GM15510 (cell line): ENCODE measurements around the gene SLC25A25.

Experiments
- POLR2A ChIP-seq: IDR thresholded peaks from 3 replicates; pipeline ENCODE4 v1.6.1; 2011; ENCODE audit warnings: borderline replicate concordance; ENCODE audit not compliant: insufficient read length; ENCODE audit errors: extremely low read depth

SLC25A25 gene

DNA sequence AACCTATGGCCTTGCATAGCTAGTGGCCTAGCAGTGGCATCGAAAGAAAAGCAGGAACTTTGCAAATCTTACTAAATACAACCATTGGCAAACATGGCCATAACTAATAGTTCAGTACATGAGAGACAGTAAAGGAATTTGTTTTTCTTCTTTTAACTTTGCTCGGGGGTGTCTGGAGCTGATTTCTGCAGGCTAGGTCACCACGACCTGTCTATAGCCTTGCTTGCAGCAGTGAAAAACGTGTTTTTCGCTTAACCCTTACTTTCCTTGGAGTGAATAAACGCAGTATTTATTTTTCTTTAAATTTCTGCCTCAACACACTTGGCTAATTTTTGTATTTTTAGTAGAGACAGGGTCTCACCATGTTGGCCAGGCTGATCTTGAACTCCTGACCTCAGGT lies 20.8 kb upstream of the SLC25A25 start:
- TF ChIP-seq POLR2A = no peak

DNA sequence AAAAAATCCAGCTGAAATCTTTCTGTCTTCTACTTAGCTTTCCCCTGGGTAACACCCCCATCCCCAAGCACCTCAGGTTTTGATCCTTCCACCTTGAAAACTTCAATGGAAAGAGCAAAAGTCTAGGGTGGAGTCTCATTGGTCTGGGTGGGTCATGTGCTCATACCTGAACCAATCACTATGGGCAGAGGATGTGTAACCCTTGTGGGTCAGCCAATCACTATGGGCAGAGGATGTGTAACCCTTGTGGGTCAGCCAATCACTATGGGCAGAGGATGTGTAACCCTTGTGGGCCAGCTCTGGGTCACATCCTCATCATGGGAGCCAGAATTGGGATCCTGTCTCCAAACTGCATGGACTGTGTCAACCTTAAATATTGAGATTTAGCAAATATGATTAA lies 19.4 kb upstream of the SLC25A25 start:
- TF ChIP-seq POLR2A = no peak

DNA sequence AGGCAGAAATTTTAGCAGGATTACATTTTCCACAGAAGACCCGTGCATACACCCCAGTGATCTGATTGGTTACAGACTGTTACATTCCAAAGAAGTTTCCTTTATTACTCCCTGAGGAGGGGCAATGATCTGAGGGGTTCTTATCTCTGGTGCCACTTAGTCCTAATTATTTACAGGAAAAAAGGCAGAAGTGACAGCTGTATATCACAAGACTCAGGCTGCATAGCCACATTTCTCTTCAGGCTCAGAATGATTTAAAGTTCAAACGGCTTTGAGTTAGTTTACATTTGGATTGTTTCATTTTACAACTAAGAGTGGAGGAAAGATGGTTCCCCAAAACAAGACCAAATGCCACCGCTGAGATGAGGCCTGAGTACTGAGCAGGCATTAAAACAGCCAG lies 18.2 kb upstream of the SLC25A25 start:
- no peak for TF ChIP-seq POLR2A

DNA sequence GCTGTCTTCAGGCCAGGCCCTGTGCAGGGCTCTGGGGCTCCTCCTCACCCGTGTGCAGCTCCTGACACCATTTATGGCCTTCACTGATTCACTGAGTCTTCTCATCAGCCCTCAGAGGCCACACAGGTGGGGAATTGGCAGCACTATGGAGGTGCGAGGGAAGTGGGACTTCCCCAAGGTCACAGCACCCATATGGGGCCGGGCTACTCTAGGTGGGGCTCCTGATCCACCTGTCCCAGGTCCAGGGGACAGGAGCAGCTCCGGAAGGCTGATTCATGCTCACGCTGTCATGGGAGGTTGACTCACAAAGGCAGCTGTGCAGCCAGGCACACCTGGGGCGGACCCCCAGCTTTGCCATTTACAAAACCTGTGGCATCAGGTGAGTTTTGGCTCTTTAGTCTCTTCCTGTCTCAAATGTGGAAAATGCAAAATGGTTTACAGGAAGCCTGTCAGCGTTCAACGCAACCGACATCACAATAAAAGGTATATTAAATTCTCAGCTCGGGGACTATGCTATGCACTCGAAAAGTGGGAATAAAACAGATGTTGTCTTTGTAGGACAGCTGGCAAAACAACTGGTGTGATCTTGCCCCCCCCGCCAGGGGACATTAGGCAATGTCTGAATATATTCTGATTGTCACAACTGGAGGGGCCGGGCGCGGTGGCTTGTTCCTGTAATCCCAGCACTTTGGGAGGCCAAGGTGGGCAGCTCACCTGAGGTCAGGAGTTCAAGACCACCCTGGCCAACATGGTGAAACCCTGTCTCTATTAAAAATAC lies 15.9 kb upstream of the SLC25A25 start:
- TF ChIP-seq POLR2A = no peak

DNA sequence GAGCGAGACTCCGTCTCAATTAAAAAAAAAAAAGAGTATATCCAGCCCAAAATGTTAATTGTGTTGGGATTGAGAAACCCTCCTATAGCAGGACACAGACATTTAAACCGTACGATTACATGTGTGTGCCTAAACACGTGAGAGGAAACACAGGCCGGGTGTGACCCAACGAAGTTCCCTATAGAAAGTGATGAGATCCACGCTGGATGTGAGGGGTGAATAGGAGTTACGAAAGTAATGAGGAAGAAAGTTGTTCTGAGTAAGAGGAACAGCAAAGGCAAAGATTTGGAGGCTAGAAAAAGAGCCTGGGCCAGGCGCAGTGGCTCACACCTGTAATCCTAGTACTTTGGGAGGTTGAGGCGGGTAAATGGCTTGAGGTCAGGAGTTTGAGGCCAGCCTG lies 14.5 kb upstream of the SLC25A25 start:
- no peak for TF ChIP-seq POLR2A

DNA sequence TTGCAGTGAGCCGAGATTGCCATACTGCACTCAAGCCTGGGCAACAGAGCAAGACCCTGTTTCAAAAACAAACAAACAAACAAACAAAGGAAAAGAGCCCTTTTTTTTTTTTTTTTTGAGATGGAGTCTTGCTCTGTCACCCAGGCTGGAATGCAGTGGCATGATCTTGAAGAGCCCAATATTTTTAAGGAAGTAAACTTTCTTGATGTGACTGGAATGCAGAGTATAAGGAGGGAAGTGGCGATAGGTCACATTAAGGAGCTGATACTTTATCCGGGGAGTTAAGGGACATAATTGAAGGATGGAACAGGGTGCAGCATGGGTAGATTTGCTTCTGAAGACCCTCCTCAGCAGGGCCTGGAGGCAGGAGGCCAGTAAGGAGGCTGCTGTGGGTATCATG lies 13.9 kb upstream of the SLC25A25 start:
- TF ChIP-seq POLR2A = no peak

DNA sequence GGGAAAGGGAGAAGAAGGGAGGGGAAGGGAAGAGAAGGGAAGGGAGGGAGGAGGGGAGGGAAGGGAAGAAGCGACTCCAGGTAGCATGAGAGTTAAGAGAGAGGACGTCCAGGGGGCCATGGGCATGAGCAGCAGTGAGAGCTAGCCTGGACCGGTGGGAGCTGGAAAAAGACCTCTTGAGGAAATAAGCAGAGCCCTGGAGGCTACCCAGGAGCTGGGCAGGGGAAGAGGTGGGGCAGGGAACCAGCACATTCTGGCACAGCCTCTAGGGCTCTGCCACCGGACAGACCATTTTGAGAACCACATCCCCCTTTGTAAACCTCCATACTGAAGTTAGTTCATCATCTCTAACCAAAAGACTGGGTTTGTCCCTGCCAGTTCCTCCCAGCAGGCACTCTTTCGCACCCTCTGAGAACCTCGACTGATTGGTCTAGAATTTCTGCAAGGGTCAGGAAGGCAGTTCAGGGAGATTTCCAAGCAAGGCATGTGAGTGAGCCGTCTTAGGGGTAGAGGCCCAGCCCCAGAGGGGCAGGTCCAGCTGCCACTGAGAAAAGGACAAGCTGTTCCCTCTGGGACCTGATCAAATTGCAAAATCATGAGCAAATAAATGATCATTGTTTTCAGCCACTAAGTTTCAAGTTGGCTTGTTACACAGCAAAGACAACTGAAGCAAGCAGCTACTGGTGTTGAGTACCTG lies 12.5 kb upstream of the SLC25A25 start:
- TF ChIP-seq POLR2A = no peak

DNA sequence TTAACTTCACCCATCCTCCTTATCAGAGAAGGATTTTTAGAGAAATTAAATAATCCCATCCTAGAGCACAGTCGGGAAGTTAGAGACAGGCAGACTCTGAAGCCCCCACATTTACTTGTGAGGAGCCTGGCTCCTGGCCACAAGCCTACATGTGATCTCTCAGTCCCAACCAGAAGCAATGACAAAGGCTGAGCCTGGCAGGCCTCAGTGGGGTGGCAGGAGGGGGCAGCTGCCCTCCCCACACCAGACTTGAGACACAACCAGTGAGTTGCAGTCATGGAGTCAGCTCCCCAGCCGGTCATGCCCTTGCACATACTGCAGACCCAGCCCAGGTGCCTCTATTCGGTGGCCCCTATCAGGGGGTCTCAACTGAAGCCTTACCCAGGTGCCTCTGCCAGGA lies 11.9 kb upstream of the SLC25A25 start:
- no peak for TF ChIP-seq POLR2A

DNA sequence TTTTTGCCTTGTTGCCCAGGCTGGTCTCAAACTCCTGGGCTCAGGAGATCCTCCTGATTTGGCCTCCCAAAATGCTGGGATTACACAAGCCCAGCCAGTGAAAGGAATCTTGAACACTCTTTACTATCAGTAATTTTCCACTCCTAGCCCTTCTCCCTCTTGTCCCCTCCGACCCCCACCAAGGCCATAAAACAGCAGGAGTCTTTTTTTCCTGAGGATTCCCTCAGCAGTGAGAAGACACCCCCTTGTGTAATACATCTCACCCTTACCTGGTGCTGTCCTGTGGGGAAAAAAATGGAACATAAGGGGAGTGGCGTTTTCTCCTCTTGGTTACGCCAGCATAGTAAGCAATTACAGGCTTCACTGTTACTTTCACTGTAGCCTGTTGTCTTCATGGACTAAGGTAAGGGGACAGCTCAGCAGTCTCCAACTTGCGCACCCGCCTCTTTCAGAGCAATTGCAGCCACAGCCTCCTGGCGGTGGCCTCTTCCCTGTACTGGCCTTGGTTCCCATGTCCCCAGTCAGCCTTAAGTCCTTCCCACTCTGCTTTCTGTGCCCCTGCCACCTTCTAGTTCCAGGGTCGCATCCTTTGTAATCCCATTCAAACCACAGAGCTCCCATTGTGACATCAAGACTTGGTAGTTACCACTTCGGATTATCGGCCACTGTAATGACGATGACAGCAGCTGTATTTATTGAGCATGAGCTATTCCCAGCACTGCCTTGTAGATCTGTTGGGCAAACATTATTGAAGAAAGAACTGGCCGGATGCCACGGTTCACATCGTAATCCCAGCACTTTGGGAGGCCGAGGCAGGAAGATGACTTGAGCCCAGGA lies 10.9 kb upstream of the SLC25A25 start:
- no peak for TF ChIP-seq POLR2A

DNA sequence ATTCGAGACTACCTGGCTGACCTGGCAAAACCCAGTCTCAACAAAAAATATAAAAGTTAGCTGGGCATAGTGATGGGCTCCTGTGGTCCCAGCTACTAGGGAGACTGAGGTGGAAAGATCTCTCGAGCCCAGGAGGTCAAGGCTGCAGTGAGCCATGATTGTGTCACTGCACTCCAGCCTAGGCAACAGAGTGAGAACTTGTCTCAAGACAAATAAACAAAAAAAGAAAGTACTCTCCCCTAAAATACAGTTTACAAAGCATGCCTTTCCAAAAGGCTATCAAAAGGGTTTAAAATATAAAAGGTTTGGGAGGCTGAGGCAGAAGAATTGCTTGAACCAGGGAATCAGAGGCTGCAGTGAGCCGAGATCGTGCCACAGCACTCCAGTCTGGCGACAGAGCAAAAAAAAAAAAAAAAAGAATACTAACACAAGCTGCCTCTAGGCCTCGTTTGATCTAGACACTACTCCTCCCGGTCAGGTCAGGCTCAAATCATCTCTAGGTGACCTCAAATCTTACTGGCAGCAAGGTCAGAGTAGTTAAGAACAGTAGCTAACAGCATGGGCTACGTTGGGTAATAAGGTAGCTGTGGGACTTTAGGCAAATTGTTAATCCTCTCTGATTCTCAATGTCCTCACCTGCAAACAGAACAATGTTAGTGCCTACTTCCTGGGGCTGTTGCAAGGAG lies 10.2 kb upstream of the SLC25A25 start:
- no peak for TF ChIP-seq POLR2A

DNA sequence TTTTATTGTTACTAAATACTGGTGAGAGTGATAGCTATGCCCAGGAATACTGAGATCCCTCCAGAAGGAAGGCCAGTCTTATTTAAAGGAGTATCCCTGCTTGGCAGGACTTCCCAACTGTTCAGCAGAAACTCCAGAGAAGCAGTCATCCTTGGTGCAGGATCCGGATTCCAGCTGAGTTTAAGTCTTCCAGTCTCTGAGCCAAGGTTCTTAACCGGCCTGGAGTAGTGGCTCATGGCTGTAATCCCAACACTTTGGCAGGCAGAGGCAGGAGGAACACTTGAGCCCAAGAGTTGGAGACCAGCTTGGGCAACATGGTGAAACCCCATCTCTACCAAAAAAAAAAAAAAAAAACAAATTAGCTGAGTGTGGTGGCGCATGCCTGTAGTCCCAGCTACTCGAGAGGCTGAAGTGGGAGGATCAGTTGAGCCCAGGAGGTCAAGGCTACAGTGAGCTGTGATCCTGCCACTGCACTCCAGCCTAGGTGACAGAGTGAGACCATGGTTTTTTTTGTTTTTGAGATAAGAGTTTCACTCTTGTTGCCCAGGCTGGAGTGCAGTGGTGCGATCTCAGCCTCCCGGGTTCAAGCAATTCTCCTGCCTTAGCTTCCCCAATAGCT lies 8.6 kb upstream of the SLC25A25 start:
- TF ChIP-seq POLR2A = no peak

DNA sequence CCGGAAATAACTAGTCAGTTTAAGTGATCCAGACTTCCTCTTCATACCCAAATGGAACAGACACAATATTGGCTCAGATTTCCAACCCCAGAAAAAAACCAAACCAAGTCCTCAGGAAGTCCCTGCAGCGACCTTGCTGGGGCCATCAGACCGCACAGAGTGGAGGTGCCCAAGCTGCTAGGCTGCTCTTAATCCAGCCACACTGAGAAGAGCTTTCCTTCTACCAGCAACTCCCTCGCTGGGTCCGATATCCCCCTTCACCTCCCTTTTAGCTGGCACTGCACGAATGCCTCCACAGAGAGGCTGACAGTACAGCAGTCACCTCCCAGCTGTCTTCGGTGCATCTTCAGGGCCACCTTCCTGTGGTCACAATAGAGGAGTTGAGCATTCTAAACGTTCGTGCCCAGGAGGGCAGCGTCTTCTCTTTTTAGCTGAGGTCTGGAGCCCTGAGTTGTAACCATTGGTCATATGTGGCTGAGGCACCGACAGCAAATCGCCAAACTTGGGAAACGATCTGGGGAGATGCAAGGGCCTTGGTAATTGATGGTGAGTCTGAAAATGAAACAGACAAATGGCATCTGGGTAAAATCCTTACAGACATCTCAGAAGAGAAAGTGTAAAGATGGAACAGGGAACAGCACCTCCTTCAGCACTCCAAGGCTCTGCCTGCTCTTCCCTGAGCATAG lies 6.6 kb upstream of the SLC25A25 start:
- no peak for TF ChIP-seq POLR2A

DNA sequence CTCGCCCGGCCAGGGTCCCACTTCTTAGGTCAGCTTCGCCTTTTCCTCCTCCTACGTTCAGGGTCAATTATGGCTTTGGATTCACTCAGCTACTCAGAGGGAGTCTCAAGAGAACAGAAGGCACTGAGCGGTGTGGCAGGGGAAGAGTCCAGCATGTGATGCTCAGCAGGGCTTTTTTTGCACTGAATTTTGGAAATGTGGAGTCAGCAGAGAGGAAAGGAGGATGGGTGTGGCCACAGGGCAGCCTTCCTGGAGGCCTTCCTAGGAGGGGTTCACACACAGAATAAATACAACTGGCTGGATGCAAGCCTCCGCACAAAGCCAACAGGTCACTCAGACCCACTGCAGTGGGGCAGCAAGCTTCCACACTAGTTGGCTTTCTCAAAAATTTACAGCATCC lies 5.8 kb upstream of the SLC25A25 start:
- TF ChIP-seq POLR2A = no peak

DNA sequence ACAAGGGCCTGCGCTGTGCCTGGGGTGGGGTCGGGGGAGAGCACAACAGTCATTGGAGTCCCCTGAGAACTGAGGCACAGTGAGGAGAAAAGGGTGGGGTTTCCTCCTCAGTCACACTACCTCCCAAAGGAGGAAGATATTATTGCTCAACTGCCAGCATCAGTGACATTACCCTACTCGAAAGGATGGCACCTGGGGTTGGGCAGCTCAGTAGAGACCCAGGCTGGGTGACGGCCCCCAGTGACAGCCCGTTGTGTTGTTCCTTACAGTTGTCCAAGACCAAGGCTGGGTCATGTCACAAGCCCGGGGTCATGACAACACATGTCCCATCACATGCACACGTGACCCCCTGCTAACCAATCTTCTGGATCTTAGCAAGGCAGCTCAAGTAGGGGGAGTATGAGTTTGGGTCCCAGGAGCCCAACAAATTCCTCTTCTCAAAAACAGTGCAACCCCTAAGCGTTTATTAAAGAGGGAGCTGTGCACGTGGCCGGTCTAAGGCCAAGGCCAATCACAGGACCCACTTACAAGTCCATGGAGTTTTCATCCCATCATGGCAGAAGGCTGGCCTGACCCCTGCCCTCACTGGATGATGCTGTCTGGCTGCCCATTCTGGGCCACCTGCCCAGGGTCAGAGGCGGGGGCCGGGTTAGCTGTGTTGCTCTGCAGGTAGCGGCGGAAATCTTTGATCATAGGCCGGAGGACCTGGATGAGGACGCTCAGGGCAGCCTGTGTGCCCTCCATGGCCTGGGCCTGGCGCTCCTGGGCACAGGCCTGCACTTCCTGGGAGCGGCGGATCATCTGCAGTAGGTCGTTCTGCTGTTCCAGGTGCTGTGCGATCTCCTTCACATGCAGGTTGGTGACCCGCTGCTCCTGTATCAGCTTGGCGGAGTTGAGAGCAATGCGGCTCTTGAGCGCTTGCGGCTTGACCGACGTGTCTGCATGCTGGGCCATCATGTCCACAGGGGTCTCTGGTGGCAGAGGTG lies 4.9 kb upstream of the SLC25A25 start:
- no peak for TF ChIP-seq POLR2A
